ENCODE measurements around the gene SPATA2.
"Not testable (repeated sequence)": the region's sequence is repeated elsewhere in the genome, so short reads cannot be mapped to it uniquely, and the experiment has no call there.

The SPATA2 gene

DNA sequence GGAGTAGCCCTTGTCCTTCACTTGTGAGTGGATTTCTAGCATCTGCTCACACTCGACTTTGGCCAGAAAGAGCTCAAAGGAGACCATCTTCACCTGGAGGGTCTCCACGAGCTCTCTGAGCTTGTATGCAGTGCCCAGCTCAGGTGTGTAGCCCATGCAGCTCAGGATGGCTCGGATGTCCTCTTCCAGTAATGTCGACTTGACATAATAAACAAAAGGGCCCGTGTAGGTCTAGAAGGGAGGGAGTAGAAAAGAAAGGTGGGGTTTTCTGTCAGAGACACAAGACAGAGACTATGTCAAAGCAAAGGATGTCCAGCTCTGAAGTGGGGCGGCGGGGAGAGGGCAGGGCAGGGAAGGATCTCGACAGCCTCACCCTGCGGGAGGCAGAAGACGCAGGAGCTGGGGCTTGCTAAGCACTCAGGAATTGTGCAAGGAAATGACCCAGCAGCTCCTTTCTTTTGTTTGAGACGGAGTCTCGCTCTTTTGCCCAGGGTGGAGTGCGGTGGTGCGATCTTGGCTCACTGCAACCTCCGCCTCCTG, 8.6 kb downstream of the SPATA2 start:
- DNase-seq: no peak
- intact Hi-C loops (cut with DNase I): no loop called here

DNA sequence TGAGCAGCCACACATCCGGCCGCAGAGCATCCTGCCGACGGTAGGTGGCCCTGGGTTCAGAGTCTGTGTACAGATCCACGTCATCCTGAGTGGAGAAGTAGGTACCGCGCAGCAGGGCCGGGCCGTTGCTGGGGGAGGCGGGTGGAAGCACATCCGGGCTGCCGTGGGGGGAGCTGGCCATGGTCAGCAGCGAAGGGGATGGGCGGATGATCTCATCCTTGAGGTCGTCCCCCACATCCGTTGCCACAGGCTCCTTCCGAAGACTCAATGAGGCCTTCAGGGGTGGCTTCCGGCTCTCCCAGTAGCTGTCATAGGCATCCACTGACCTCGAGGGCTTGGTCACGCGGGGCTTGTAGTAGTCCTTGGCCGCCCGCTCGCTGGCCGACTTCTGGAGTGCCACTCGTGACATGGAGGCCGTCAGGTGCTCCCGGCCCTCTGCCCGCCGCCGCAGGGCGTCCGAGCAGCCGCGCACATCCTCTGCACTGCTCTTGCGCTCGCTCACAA, 9.2 kb downstream of the SPATA2 start:
- peak in 1 of 10 donors; percentile 74 for DNase-seq
- intact Hi-C loops (cut with DNase I): no loop called here

DNA sequence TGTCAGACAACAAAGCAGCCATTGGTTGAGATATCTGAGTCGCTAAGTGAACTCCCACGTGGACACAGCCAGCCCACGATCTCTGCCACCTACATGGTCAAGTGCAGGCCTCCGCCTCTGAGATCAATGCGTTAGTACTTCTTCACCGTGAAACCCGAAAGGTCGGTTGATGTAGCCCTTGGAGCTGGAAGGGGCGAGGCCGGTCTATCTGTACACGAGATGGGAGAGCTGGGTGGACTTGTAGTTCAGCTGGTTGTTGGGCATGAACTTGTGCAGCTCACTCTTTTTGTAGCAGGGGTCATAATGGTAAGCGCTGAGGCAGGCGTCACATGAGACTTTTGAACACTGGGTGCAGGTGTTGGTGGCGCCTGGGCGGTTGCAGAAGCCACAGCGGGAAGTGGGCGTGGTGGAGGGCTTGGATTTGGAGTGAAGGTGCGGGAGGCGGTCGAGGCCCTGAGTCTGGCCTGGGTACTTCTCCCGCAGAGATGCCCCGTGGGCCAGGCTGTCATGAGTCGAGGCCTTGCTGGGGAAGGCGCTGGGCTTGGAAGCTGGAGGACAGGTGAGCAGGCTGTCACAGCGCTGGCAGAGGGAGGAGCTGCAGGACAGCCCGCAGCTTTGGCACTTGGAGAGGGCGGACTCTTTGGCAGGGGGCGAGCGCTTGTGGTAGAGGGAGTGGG, 9.8 kb downstream of the SPATA2 start:
- DNase-seq: peak in 1 of 10 donors; percentile 14
- intact Hi-C loops (cut with DNase I): no loop called here

DNA sequence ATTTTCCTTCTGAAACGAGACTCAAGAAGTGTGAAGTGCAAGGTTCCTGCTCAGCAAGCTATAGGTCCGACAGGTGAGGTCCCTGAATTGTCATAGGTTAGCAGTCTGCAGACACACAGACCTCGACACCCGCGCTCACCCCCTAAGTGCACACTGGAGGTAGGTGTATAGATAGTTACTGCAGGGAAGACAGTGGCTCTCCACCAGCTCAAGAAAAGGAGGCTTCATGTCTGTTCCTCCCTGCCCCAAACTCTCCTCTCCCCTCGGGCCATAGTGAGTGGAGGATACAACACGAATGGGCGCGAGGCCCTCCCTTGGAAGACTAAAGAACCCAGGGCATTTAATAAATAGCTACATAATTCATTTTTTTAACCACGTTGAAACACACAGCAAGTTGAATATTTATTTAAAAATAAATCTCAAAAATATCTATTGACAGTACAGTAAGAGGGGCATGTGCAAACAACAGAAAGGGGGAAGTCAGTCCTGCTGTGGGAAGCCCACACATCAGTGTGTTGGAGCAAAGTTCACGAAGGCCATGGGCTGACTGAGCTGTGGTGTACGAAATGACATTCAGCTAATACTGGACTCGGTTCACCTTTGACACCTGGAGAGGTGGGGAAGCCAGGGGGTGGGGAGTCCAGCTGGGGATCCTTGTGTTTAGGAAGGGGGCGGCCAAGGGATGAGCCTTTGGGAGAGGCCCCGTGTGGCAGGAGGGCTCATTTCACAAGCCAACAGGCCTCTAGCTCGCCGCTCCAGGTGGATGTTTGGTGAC, 10.7 kb downstream of the SPATA2 start:
- peak in 1 of 10 donors; percentile 4 for DNase-seq
- intact Hi-C loops (cut with DNase I): no loop called here

DNA sequence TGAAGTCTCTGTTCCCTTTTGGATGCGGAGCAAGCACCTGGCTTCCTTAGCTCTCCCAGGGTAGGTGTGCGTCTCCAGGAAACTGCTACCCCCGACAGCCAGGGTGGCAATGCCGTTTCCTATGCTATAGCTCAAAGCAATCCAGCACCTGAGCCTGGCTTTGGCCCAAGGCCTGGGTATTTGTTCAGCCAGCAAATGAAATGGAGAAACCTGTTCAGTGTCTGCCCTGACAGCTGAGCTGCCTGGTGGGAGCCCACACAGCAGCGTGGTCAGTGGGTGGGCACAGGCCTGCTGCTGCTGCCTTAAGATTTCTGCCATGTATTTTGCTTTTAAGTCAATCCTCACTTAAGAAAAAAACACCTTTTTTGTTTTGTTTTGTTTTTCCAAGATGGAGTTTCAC, 13.7 kb downstream of the SPATA2 start:
- peak in 3 of 10 donors; percentile 58 to 85 (median 84) for DNase-seq
- intact Hi-C loops (cut with DNase I): no loop called here

DNA sequence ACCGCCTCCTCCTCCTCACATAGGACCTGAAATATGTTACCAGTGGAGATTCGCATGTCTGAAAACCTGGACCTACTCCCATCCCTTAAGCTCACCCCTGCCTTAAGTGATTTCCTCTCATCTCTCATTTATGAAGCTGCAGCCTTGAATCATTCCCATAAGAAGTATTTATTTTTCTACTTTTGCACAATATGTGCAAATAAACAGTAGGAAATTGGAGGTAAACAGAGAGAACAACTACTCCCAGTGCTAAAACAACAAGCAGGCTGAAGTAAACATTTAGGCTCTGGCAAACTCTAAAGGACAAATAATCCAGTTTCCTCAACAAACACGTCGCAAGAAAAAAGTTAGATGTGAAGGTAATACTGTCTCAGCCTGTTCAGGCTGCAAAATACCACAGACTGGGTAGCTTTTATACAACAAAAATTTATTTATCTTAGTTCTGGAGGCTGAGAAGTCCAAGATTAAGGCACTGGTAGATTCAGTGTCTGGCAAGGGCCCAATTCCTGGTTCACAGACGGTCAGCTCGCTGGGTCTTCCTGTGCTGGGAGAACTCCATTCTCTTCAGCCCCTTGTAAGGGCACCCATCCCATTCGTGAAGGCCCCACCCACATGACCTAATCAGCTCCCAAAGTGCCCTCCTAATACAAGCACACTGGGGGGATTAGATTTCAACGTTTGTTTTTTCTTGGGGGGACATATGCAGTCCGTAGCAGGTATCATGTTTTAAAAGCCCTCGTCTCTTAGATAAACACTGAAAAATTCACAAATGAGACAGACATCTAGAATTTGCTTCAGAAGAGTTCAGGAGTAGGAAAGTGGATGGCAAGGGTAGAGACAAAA, 15.6 kb downstream of the SPATA2 start:
- intact Hi-C loops (cut with DNase I): no loop called here
- peak in 2 of 10 donors; percentile 11 to 20 for DNase-seq

DNA sequence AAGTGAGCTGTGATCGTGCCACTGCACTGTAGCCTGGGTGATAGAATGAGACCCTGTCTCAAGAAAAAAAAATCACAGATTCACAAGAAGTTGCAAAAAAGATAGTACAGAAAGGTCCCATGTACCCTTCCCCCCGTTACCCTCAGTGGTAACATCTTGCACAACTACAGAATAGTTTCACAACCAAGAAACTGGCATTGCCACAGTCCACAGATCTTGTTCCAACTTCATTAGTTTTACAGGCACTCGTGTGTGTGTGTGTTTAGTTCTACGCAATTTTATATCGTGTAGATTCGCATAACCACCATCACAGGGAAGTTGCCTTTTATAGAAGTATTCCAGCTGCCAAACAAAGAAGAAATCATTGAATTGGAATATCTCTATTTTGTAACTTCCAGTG, 19.1 kb downstream of the SPATA2 start:
- intact Hi-C loops (cut with DNase I): no loop called here
- DNase-seq: peak in 1 of 10 donors; percentile 13

DNA sequence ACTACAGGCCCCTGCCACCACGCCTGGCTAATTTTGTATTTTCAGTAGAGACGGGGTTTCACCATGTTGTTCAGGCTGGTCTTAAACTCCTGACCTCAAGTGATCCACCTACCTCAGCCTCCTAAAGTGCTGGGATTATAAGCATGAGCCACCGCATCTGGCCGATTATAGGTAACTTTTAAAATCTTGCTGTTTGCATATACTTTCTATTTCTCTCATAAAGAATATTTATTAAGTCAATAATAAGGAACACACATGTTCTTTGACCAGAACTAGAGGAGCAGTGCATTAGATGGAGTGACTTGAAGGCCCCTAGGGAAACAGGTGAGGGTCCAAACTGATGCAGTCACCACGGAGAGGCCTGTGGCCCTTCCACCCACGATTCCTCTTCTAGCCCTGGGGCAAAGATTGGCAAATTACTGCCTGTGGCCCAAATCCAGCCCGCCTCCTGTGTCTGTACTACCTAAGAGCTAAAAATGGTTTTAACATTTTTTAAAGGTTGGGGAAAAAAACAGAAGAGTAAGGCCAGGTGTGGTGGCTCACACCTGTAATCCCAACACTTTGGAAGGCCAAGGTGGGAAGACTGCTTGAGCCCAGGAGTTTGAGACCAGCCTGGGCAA, 19.7 kb downstream of the SPATA2 start:
- DNase-seq: peak in 2 of 10 donors; percentile 7 to 29
- intact Hi-C loops (cut with DNase I): not testable (repeated sequence)

DNA sequence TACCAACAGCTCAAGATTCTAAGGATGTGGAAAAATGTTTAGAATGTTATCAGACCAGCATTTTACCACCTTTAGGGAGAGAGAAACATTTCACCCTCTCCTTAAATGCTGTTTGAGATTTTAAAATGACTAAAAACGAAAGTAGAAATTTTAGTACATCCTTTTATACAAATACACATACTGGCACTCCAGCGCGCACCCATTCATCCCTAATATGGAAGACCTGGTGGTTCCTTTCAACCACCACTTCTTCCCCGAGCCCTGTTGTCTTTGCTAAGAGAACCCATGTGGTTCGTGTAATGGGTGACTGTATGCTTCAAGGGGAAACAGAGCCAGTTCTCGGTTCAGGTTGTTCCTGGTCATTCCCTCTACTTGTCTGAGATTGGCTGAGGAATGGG, 21.3 kb downstream of the SPATA2 start:
- intact Hi-C loops (cut with DNase I): no loop called here
- DNase-seq: peak in 1 of 10 donors; percentile 12

DNA sequence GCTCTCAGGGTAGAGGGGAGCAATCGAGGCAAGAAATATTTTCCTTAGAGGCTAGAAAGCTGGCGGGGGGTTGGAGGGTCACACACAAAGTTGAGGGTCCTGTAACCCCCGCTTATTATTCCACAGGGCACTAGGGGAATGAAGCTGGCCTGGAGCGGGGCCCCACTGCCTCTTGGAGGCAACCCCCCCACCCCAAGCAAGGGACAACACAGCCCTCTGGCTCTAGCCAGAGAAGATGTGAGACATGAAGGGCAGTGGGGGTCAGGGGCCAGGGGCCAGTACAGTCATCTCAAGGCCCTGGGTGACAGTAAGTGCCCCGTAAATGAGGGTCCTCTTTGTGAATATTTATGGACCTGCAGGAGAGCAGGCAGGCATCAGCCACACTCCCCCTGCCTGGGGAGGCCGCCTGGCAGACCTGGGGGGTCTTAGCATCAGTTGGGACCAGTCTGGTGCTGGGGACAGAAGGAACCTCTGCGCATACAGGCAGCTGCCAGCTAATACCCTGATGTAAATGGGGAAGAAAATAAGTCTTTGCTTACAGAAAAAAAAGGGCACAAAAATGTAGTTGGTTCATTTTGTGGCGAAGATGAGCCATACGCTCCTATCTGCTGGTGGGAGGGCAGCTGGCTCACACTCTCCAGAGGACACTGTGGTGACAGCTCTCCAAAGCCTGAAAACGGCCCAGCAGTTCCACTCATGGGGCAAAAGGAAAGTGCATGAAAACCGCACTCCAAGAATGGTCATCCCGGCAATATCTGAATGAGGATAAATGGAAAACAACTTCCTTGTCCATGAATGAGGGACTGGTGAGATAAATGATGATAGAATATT, 21.9 kb downstream of the SPATA2 start:
- peak in 1 of 10 donors; percentile 14 for DNase-seq
- intact Hi-C loops (cut with DNase I): no loop called here

DNA sequence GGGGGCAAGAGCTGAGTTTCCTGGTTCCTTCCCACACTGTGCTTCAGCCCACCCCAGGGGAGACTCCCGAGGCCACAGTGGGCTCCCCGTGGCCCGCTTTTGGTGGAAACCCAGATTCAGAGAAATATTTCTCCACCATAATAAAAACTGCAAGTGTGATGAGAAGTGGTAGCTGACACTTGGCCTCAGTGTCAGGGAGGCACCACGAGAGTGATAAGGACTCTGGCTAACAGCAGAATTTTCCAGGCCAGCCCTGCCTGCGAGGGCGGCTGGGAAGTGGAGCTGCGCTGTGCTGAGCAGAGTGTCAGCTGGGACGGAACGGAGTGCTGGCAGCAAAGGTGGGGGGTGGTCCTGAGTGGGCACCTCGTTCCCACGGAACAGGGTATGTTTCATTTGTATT, 22.5 kb downstream of the SPATA2 start:
- intact Hi-C loops (cut with DNase I): no loop called here
- DNase-seq: peak in 2 of 10 donors; percentile 13 to 81

DNA sequence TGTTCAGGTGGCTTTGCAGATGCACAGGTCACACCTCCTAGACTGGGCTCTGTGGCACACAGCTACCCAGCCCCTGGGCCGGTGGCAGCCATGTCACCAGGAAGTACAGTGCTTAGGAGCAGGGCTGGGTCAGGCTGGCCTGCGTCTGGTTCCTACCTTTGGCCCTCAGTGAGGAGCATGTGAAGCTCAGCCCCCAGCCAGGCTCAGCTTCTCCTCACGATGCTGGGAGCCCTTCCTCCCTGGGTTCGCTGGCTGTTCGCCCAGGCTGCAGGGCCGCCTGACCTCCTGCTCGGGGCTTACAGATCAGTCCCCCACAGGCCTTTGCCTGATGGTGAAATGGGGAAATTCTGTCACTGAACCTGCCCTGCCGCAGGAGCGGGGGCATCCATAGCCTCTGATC, 23.1 kb downstream of the SPATA2 start:
- intact Hi-C loops (cut with DNase I): no loop called here
- peak in 3 of 10 donors; percentile 26 to 85 (median 68) for DNase-seq

DNA sequence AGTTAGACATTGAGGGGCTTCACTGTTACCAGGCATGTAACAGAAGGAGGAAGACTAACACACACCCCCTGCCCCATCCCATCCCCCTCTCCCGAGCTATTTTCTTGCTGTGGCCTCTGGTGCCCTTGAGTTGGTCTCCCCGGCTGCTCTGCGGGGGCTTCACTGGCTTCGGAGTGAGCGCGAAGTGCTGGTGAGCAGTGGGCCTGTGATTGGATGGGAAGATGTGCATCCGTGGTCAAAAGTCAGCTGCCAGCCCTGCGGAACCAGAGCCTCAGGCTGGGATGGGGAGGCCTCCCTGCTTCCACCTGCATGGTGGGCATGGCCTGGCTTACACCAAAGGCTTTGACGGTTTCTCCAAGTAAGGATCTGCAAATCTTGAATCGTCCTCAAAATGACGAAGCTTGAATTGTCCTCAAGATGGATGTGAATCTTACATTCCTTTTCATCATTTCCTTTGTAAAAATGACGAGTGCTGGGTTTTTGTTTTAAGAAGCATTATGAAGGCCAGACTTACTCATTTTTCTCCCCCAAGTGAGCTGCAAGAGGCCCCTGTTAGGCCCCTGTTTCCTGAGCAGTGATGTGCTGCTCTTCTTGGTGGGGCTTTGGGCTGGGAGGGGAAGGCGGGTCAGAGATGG, 23.7 kb downstream of the SPATA2 start:
- intact Hi-C loops (cut with DNase I): no loop called here
- peak in 3 of 10 donors; percentile 11 to 76 (median 57) for DNase-seq

DNA sequence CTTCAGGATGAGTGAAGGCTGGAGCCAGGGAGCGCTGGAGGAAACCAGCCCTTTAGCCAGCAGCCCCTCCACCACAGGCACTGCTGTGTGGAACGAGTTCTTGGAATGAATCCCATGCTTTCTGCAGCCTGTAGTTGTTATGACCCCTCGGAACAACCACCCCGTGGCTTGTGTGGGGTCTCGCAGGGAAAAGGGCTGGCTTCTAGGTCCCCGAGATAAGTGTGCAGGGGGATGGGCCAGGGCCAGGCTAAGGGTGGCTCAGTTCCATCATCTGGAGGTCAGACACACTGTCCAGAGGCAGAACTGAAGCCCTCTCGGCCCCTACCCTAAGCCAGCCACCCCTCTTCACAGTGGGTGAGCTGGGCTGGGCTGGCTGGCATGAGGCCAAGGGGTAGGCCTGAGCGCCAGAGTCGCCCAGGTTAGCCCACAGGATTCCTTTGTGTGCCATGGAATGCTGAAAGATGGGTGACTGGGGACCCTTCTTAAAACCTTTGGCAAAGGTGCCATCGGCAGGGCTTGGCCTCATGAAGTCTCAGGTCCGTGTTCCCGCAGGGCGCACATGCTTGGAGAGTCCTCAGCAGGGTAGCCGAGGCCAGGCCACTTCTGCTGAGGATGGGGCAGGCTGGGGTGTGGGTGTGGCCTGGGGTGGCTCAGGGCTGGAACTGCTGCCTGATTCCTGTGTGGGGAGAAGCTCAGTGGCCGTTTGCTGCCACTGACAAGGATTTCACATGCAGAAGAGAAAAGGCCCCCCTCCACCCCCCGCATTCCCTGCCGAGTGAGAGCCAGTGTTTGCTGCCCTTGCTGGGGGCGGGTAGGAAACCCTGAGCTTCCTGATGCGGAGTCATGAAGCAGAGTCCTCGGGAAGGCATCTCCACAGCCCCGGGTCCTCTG, 24.6 kb downstream of the SPATA2 start:
- intact Hi-C loops (cut with DNase I): no loop called here
- DNase-seq: peak in 4 of 10 donors; percentile 21 to 91 (median 76)

DNA sequence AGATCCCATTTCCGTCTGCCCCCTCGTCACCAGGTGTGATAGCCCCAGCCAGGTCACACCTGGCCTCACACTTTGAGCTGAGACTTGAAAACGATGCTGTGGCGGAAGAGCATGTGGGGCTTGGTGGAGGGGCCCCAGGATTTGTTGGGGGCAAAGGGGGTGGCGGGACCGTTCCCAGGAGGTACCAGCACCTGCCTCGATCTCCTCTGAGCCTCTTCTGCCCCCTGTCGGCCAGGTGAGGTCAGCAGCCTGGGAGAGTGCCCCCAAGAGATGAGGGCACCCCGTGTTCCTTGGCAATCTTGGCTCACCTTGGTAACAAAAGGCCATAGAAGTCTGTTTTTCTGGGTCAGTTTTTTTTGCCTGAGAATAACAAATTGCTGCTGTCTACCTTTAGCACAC, 25.4 kb downstream of the SPATA2 start:
- intact Hi-C loops (cut with DNase I): loop anchor here (2.0 to 5.0 kb wide), 2 partner anchors 77 to 178 kb away; partner anchors contain the start of genes B4GALT5 and SLC9A8
- no peak for DNase-seq

DNA sequence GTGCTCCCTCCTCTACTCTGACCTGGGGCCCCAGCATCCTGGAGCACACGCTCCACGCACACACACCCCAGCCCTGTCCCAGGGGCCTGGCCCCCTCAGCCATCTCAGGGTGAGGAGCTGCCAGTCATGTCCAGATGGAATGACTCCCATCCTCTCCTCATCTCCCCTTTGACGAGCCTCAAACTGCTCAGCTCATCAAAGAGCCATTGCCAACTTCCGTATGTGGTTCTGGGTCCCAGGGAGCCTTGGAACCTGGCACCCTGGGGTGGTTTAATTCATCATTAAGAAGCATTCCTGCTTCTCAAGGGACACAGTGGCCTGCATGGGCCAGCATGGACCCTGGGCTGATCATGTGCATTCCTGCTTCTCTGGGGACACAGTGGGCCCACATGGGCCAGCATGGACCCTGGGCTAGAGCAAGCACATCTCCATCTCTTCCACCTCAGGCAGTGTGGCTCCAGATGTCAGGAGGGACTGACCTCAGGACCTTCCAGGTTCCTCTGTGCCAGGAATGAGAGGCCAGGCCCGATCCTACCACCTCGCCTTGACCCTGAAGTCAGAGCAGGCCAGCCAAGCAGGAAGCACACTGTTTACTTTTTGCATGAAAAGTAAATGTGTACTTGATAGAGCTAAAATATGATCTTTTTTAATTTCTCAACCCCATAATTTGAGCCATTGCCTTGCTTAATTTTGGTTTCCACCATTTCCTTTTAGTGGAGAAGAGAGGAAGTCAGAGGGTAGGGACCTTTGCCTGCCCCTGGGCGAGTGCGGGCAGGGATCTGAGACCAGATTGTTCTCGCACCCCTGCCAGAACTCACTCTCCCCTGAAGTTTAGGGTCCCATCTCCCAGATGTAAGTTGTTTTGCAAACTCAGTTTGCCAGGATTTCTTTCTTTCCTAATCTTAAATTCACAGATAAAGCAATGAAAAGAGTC, 26.1 kb downstream of the SPATA2 start:
- peak in 1 of 10 donors; percentile 5 for DNase-seq
- intact Hi-C loops (cut with DNase I): loop anchor here (2.0 to 5.0 kb wide), 2 partner anchors 76 to 177 kb away; partner anchors contain the start of genes B4GALT5 and SLC9A8
